HepG2 (cell line): ENCODE measurements around the gene SNAI3. TPM values are rescaled to one million over a fixed set of nuclear protein-coding genes. Genes with fewer than 3 reads are reported as not detected.
A peak's percentile ranks its signal among the peaks of the same experiment; 100 is the strongest.

Experiments
- ATAC-seq: fragments of 200-7000 bp; cut with Tn5 transposase; 3 replicates; pipeline ENCODE4 v1.9.1; 2020; ENCODE audit warnings: mild to moderate bottlenecking, moderate library complexity
- BruUV-seq: library from RNA; stranded (reverse); fragments of 400-500 nt; replicated peaks from 2 replicates; lab custom pipeline; 2021; lab: Mats Ljungman, UMichigan
- CTCF ChIA-PET: fragments of 300-600 bp; formaldehyde crosslinking; extraction: SDS; loops from one replicate; lab custom pipeline; 2021; ENCODE audit warnings: low total read pairs, inconsistent platforms, low intra/inter-chr PET ratio; lab: Yijun Ruan, JAX
- POLR2A ChIA-PET: fragments of 350-600 bp; sonication (Branson Sonifier 250); formaldehyde crosslinking; loops from one replicate; lab custom pipeline; 2020; ENCODE audit warnings: antibody characterized with exemption, inconsistent platforms; lab: Yijun Ruan, JAX
- DNase-seq: peaks from one replicate; pipeline ENCODE4 v3.0.0-alpha.2; 2015; ENCODE audit warnings: low spot score
- FAIRE-seq: peaks from 3 replicates; lab custom pipeline; 2011; peaks lifted over from hg19 to GRCh38; lab: Jason Lieb, UNC
- H2AFZ ChIP-seq: one replicate; pipeline ENCODE4 v1.6.1; 2011; ENCODE audit warnings: low read length, inconsistent platforms
- H3K27ac ChIP-seq: fragments of 300-600 bp; 3 replicates; pipeline ENCODE4 v1.8.0; 2011; ENCODE audit warnings: mixed run types, mild to moderate bottlenecking, mixed read lengths, low read length, inconsistent platforms; ENCODE audit not compliant: insufficient read depth; ENCODE audit errors: extremely low read length
- H3K27me3 ChIP-seq, 2 experiments: fragments of 200-600 bp in 1 of 2; 2 replicates in 1 of 2; 3 replicates in 1 of 2; pipeline versions ENCODE4 v1.6.0 to v1.8.0; 2011; ENCODE audit warnings: low read length in 2 of 2, mild to moderate bottlenecking in 2 of 2, moderate library complexity in 2 of 2, inconsistent platforms in 1 of 2; ENCODE audit not compliant: insufficient read depth in 2 of 2, control insufficient read depth in 1 of 2
- H3K36me3 ChIP-seq, 2 experiments: fragments of 200-600 bp in 1 of 2; replicated peaks in 1 of 2; 2 replicates in 1 of 2; 3 replicates in 1 of 2; pipeline versions ENCODE4 v1.5.1 to v1.8.0; 2011; ENCODE audit warnings: low read length in 2 of 2, inconsistent platforms in 1 of 2; ENCODE audit not compliant: insufficient read depth in 2 of 2, control insufficient read depth in 1 of 2
- H3K4me1 ChIP-seq: 2 replicates; pipeline ENCODE4 v1.5.1; 2012; ENCODE audit warnings: low read length, inconsistent platforms; ENCODE audit not compliant: insufficient read depth
- H3K4me2 ChIP-seq: 2 replicates; pipeline ENCODE4 v1.6.0; 2011; ENCODE audit warnings: low read depth, low read length, inconsistent platforms
- H3K4me3 ChIP-seq, 3 experiments: fragments of 200-600 bp in 1 of 3; sonication (generic), shearing (Covaris generic) in 1 of 3; replicated peaks in 1 of 3; 2 replicates each; pipeline ENCODE4 v1.5.1; 2011 to 2016; ENCODE audit warnings: low read length in 3 of 3, inconsistent platforms in 2 of 3, low read depth in 2 of 3, mild to moderate bottlenecking in 2 of 3, control low read depth in 1 of 3, mixed read lengths in 1 of 3; ENCODE audit not compliant: insufficient read depth in 1 of 3
- H3K79me2 ChIP-seq: one replicate; pipeline ENCODE4 v1.6.1; 2011; ENCODE audit warnings: low read length, inconsistent platforms; ENCODE audit not compliant: insufficient read depth
- H3K9ac ChIP-seq: 2 replicates; pipeline ENCODE4 v1.6.0; 2011; ENCODE audit warnings: mild to moderate bottlenecking, low read depth, low read length, inconsistent platforms; ENCODE audit not compliant: insufficient read depth
- H3K9me3 ChIP-seq: 2 replicates; pipeline ENCODE4 v1.5.1; 2012; ENCODE audit warnings: mild to moderate bottlenecking, low read length
- H4K20me1 ChIP-seq: 2 replicates; pipeline ENCODE4 v1.6.0; 2011; ENCODE audit warnings: inconsistent platforms, mild to moderate bottlenecking, low read length, moderate library complexity; ENCODE audit not compliant: insufficient read depth
- AGO2 ChIP-seq: fragments of 200-400 bp; formaldehyde crosslinking; optimal IDR thresholded peaks from 2 replicates; pipeline ENCODE3; 2017; ENCODE audit warnings: mild to moderate bottlenecking, low read depth, low read length, moderate library complexity
- EED ChIP-seq: sonication (generic); formaldehyde crosslinking; IDR thresholded peaks from 2 replicates; pipeline ENCODE4 v1.5.0; 2020; ENCODE audit warnings: mild to moderate bottlenecking, missing genetic modification reagents
- RAD21 ChIP-seq: fragments of 450-650 bp; formaldehyde crosslinking; IDR thresholded peaks from 2 replicates; pipeline ENCODE4 v1.5.0; 2020; ENCODE audit warnings: mild to moderate bottlenecking
- SMAD1 ChIP-seq: sonication (generic); formaldehyde crosslinking; IDR thresholded peaks from 2 replicates; pipeline ENCODE4 v1.4.0; 2020; ENCODE audit warnings: missing genetic modification reagents, low read depth, mild to moderate bottlenecking, borderline replicate concordance
- STAG1 ChIP-seq: sonication (generic); formaldehyde crosslinking; IDR thresholded peaks from 2 replicates; pipeline ENCODE4 v1.4.0; 2020; ENCODE audit warnings: missing genetic modification reagents
- XRCC5 ChIP-seq: fragments of 200-400 bp; formaldehyde crosslinking; optimal IDR thresholded peaks from 2 replicates; pipeline ENCODE3; 2017; ENCODE audit warnings: mild to moderate bottlenecking, low read length
- ZBTB7B ChIP-seq: sonication (generic); formaldehyde crosslinking; IDR thresholded peaks from 2 replicates; pipeline ENCODE4 v1.4.0; 2020; ENCODE audit warnings: missing genetic modification reagents
- ZNF263 ChIP-seq: sonication (generic); formaldehyde crosslinking; IDR thresholded peaks from 2 replicates; pipeline ENCODE4 v1.4.0; 2020; ENCODE audit warnings: missing genetic modification reagents
- ZNF460 ChIP-seq: sonication (generic); formaldehyde crosslinking; IDR thresholded peaks from 2 replicates; pipeline ENCODE4 v1.5.1; 2020; ENCODE audit warnings: missing genetic modification reagents, mild to moderate bottlenecking, borderline replicate concordance
- ZNF501 ChIP-seq: sonication (generic); formaldehyde crosslinking; IDR thresholded peaks from 2 replicates; pipeline ENCODE4 v1.5.1; 2020; ENCODE audit warnings: mild to moderate bottlenecking, moderate library complexity, missing genetic modification reagents
- ZNF687 ChIP-seq: sonication (generic); formaldehyde crosslinking; IDR thresholded peaks from 2 replicates; pipeline ENCODE4 v1.5.1; 2020; ENCODE audit warnings: mild to moderate bottlenecking, missing genetic modification reagents, moderate library complexity
- WGBS: methylation state at CpG from one replicate; pipeline ENCODE4 v1.1.6; 2017; ENCODE audit warnings: low lambda C conversion rate; 5-methylcytosine and 5-hydroxymethylcytosine counted together
- in situ Hi-C: cut with HindIII; loops from 2 replicates; pipeline ENCODE4 v1.10.0; 2017; ENCODE audit warnings: low pct_unique_long_range_greater_than_20kb; ENCODE audit not compliant: extremely low pct_ligation_motif_present
- intact Hi-C: fragments of 100-400 bp; cut with micrococcal nuclease; formaldehyde crosslinking; loops from one replicate; pipeline ENCODE4 v1.10.0; 2022; ENCODE audit not compliant: unreplicated experiment
- polyA plus RNA-seq, 8 experiments: library from polyadenylated mRNA; depleted of rRNA in 3 of 8; stranded (reverse) in 7 of 8; unstranded in 1 of 8; fragments of >200 nt; fragmentation: Illumina TruSeq in 4 of 8; extraction: Trizol in 4 of 8; gene quantifications; 2 replicates each; pipeline versions ENCODE4 v1.2.1 to v1.2.3, GENCODE V29; 2011 to 2016; ENCODE audit warnings: low read depth in 4 of 8, missing spikeins in 1 of 8, mixed read lengths in 1 of 8; ENCODE audit not compliant: insufficient read depth in 1 of 8
- total RNA-seq, 5 experiments: library from RNA; depleted of rRNA; stranded (reverse); fragments of >200 nt; fragmentation: Illumina TruSeq; extraction: Trizol; gene quantifications; 2 replicates each; pipeline ENCODE4 v1.2.3, GENCODE V29; 2016; ENCODE audit warnings: low read depth in 1 of 5
- TF ChIP-seq, protein P1 (sequence below): sonication (generic); formaldehyde crosslinking; IDR thresholded peaks from 2 replicates; pipeline ENCODE4 v1.4.0; 2020; ENCODE audit warnings: missing genetic modification reagents, borderline replicate concordance
- TF ChIP-seq, protein P2 (sequence below): sonication (generic); formaldehyde crosslinking; IDR thresholded peaks from 2 replicates; pipeline ENCODE4 v1.4.0; 2020; ENCODE audit warnings: missing genetic modification reagents

Gene SNAI3
- total and polyA plus RNA-seq, 2 of the 13 experiments (the other 11 are each of a cell fraction or from before 2014, with no cell fraction given) = 0.09 to 0.18 TPM

- intact Hi-C loops (no loop called here), in situ Hi-C loops (no loop called here)
- H2AFZ ChIP-seq = no peak overlapping the region
- H3K9me3 ChIP-seq = no peaks in the 10 kb centered on the region
- peaks cover 42% of the 10 kb centered on the region for H3K4me1 ChIP-seq
- H3K4me3 ChIP-seq = no peak overlapping the region
- peaks cover 11 to 12% of the 10 kb centered on the region in 2 experiments; a peak in 4 of 5 replicates for H3K36me3 ChIP-seq
- H4K20me1 ChIP-seq = no peaks in the 10 kb centered on the region
- no peak for DNase-seq
- peaks cover 8 to 16% of the 10 kb centered on the region in 2 experiments; a peak in 3 of 5 replicates for H3K27me3 ChIP-seq
- no TSS peak for BruUV-seq
- CTCF ChIA-PET = interaction anchor here (1.3 kb wide), 1 partner anchor 17 kb away, joined by 4 read pairs; no protein-coding TSS in a partner anchor
- H3K4me2 ChIP-seq = no peak overlapping the region
- no peak overlapping the region for H3K27ac ChIP-seq
- peak; percentile 12; the same call in 2 of the 3 replicates for ATAC-seq
- no peak overlapping the region for H3K9ac ChIP-seq
- POLR2A ChIA-PET = no interaction called here
- 92% methylated on average over 37 of the region's 37 CpGs for WGBS
- peak; percentile 4 for FAIRE-seq
- H3K79me2 ChIP-seq = no peaks in the 10 kb centered on the region
- peak; percentile 82 for TF ChIP-seq XRCC5
- TF ChIP-seq, protein P1, sequence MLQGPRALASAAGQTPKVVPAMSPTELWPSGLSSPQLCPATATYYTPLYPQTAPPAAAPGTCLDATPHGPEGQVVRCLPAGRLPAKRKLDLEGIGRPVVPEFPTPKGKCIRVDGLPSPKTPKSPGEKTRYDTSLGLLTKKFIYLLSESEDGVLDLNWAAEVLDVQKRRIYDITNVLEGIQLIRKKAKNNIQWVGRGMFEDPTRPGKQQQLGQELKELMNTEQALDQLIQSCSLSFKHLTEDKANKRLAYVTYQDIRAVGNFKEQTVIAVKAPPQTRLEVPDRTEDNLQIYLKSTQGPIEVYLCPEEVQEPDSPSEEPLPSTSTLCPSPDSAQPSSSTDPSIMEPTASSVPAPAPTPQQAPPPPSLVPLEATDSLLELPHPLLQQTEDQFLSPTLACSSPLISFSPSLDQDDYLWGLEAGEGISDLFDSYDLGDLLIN (CRISPR knock-in tag) = no peak
- TF ChIP-seq ZNF263 (CRISPR knock-in tag) = 0 out of 2 replicates have a peak, but pooled peaks have one; percentile 15
- peak; percentile 69; the same call in 1 of the 2 replicates for TF ChIP-seq EED
- peak; percentile 3 for TF ChIP-seq AGO2
- TF ChIP-seq ZNF687 = peak; percentile 18; the same call in 1 of the 2 replicates
- peak; percentile 62 for TF ChIP-seq RAD21 (CRISPR knock-in tag)
- no peak for TF ChIP-seq ZNF460 (CRISPR knock-in tag)
- peak; percentile 62 for TF ChIP-seq STAG1 (CRISPR knock-in tag)
- TF ChIP-seq, protein P2, sequence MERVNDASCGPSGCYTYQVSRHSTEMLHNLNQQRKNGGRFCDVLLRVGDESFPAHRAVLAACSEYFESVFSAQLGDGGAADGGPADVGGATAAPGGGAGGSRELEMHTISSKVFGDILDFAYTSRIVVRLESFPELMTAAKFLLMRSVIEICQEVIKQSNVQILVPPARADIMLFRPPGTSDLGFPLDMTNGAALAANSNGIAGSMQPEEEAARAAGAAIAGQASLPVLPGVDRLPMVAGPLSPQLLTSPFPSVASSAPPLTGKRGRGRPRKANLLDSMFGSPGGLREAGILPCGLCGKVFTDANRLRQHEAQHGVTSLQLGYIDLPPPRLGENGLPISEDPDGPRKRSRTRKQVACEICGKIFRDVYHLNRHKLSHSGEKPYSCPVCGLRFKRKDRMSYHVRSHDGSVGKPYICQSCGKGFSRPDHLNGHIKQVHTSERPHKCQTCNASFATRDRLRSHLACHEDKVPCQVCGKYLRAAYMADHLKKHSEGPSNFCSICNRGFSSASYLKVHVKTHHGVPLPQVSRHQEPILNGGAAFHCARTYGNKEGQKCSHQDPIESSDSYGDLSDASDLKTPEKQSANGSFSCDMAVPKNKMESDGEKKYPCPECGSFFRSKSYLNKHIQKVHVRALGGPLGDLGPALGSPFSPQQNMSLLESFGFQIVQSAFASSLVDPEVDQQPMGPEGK (CRISPR knock-in tag) = peak; percentile 69
- 0 out of 2 replicates have a peak, but pooled peaks have one; percentile 20 for TF ChIP-seq SMAD1
- no peak for TF ChIP-seq ZNF501 (CRISPR knock-in tag)
- TF ChIP-seq ZBTB7B = peak; percentile 49; the same call in 1 of the 2 replicates
Observed at GRCh38 chr16:88697831-88698615, 11.7 kb upstream of the SNAI3 start.
